GM19240 (cell line): ENCODE results near the gene OIP5.
"Not testable (repeated sequence)": the region's sequence is repeated elsewhere in the genome, so short reads cannot be mapped to it uniquely, and the experiment has no call there.

Source experiments
- DNase-seq: peaks from one replicate; pipeline ENCODE4 v3.0.0; 2011; ENCODE audit warnings: low spot score; ENCODE audit not compliant: insufficient read length

The OIP5 gene

DNA sequence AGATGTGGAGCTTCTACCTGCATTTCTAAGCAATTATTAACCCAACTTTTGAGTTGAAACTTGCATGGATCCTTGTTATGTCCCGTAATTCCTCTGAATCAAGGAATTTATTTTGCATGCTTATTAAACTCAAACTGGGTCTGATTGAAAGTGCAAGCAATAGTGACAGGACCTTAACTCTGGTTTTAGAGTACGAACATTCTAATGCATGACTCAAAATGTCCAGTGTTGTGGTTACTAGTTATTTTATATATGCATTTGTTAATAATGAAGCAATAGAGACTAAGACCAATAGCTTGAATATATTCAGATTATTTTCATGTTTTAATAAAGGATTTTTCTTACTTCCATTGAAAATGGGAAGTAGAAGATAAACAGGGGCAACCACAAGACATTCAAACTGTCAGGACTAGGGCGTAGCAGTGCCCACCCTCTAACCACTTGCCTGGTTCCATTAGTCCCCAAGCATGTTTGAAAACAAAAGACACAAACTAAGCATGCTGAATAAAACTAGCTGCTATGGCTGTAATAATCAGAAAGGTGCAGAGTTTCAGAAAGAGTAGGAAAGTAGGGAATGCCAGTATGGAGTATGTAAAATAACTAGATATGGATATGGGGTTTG is 28.1 kb downstream of the OIP5 start:
- DNase-seq: no peak

DNA sequence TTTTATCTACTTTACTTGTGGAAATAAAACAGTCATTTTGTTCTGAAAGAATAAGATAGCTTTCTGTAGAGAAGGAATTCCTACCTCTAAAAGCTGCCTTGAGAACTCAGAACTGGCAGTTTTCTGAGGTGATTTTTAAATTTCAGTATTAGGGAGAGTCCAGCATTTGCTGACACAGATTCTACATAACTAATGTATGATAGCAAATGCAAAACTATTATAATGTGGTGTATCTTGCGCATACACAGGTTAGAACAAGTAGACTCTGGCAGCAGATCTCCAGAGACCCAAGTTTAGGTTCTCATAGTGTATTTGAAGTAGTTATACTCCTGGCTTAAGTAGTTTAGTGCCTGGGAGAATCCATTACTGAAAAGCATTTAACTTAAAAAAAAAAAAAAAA is 30.8 kb downstream of the OIP5 start:
- no peak for DNase-seq

DNA sequence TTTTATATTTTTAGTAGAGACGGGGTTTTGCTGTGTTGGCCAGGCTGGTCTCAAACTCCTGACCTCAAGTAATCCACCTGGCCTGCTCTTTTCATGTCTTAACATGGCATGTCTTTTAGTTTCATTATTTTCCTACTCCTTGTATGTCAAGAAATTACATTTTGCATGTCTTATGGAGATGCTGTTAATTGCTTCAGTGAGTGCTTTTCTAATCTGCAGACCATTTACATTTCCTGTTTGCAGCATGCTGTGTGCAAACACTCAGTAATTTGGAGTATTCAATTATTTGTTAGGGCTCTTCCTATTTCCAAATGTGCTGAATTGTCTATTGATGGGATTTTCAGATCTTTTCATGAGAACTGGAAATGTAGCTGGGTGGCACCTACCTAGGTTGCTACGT is 31.3 kb downstream of the OIP5 start:
- not testable (repeated sequence) for DNase-seq

DNA sequence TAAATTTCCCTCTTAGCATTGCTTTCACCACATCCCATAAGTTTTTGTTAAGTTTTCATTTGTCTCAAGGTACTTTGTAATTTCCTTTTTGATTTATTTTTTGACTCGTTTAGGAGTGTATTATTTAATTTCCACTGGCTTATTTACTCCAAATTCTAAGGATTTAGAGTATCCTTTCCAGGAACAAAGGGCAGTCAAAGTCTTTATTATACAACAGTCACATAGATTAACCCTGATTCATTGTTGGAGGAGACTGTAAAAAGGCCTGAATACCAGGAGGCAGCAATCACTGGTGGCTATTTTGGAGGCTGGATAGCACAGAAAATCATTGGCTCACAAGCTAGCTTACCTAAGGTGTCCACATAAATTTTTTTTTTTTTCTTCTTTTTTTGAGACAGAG is 39.9 kb downstream of the OIP5 start:
- no peak for DNase-seq

GRCh38 chr15:41291065-41291631 is 41.2 kb downstream of the OIP5 start:
- DNase-seq: no peak

- no peak for DNase-seq
Measured at GRCh38 chr15:41289953-41290352, 42.4 kb downstream of the OIP5 start.

DNA sequence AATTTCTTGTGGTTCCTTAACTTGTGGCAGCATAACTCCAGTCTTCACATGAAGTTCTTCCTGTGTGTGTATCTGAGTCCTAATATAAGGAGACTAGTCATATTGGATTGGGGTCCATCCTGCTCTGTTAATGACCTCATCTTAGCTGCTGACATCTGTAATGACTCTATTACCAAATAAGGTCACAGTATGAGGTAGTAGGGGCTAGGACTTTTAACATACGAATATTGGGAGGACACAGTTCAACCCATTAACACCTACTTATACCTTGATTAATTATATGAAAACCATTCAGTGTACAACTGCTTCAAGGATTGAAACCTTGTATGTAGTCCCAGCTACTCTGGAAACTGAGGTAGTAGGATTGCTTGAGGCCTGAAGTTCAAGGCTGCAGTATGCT is 43.9 kb downstream of the OIP5 start:
- DNase-seq: no peak

GRCh38 chr15:41286665-41287333 is 45.6 kb downstream of the OIP5 start:
- no peak for DNase-seq

- no peak for DNase-seq
Measured at GRCh38 chr15:41285285-41285684, 47.1 kb downstream of the OIP5 start.

DNA sequence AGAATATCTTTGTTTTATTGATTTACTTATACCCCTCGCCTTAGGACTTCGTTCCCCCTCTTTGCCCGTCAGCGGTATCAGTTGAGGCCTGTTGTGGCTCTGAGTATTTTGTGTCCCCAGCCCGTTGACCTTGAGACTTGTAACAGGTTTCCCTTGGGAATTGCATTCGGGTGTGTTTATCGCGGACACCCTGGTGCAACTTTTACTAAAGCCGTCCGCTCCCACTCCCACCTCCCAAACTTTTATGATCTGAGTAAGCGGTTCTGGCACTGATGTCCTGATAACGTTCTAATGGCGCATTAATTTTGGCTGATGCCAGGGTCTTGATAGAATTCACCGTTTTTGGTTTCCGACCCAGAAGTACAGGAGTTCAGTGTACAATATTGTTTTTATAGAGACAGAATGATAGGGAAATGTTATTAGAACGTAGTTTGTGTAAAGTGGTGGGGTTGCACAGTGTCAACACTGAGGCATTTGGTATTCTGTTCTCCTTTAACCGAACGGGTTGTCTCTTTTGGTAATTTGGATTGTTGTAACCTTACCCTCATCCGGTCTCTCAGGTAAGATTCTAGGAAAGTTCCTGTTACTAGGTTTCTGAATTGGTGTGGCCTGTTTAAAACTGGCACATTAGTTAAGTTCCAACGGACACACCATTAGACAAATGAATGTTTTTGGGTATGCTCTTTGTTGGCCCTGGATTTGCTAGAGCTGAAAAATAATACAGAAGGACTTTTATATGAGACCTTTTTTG is 47.8 kb downstream of the OIP5 start:
- no peak for DNase-seq

DNA sequence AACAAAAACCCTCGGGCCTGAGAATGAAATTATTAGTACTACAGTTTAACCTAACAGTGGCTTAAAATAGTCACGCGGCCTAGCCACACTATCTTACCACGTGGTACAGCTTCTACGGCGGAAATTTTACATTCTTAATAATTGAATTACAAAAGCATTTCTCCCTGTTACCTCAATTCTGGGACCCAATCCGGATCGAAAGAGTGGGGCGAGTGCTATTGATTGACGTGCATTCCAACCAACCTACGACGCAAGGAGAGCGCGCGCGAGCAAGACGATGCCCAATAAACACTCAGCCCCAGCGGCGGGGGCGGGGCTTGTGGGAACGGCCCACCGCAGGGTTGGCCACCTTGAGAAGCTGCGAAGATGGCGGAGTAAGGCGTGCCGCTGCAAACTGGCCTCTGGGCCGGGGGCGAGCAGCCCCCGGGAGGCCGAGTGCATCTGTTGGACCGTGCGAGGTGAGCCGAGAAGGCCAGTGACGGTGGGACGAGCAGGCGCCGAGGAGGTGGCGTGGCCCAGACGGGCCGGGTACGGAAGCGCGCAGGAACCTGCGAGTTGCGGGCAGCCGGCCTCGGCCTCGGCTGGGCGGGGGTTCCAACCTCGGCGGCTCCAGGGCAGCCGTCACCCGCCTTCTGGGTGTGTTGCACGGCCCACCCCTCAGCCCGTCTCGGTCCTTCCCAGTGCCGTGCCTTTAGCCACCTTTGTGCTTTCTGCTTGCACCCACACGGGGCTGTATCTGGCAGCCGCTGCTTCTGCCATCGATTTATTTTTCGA is 48.6 kb downstream of the OIP5 start:
- peak; percentile 94 for DNase-seq

DNA sequence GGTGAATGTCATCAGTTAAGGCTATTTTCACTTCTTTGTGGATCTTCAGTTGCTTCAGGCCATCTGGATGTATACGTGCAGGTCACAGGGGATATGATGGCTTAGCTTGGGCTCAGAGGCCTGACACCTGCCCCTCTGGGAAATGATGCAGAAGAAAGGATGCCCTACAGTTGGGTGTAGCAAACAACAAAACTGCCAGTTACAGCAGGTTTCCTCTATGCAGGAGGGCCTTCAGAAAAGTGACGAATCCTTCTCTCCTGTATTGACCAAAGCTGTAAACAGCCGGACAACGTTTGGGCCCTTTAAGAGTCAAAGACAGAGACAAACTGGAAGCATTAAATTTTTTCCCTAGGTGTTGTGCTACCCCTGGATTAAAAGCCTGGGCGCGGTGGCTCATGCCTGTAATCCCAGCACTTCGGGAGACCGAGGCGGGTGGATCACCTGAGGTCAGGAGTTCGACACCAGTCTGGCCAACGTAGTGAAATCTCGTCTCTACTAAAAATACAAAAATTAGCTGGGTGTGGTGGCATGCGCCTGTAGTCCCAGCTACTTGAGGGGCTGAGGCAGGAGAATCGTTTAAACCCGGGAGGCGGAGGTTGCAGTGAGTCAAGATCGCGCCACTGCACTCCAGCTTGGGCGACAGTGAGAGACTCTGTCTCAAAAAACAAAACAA is 49.3 kb downstream of the OIP5 start:
- not testable (repeated sequence) for DNase-seq

DNA sequence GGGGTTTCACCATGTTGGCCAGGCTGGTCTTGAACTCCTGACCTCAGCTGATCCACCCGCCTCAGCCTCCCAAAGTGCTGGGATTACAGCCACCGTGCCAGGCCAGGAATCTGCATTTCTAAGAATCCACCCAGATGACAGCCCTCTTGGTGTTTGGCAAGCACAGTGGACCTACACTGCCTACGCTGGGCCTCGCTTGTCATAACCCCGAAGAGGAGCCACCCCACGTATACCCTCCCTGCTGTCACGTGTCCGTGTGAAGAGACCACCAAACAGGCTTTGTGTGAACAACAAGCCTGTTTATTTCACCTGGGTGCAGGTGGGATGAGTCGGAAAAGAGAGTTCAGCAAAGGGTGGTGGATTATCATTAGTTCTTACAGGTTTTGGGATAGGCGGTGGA is 50.0 kb downstream of the OIP5 start:
- DNase-seq: not testable (repeated sequence)

DNA sequence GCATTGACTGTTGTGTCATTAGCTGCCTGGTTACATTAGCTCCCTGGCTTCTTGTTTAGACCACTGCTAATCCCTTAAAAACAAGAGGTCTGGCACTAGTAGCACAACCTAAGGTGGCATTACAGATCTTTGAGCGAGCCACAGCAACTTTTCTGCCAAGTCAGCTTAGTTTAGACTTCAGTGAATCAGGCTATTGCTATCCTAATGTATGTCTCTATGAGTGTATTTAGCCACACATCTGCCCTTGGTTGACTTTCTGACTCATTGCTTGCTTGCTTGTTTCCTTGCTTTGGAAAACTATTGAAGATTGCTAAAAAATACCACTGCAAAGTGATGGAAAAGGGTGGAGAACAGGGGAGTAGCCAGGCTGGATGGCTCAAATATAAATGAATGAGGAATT is 51.2 kb downstream of the OIP5 start:
- DNase-seq: no peak

DNA sequence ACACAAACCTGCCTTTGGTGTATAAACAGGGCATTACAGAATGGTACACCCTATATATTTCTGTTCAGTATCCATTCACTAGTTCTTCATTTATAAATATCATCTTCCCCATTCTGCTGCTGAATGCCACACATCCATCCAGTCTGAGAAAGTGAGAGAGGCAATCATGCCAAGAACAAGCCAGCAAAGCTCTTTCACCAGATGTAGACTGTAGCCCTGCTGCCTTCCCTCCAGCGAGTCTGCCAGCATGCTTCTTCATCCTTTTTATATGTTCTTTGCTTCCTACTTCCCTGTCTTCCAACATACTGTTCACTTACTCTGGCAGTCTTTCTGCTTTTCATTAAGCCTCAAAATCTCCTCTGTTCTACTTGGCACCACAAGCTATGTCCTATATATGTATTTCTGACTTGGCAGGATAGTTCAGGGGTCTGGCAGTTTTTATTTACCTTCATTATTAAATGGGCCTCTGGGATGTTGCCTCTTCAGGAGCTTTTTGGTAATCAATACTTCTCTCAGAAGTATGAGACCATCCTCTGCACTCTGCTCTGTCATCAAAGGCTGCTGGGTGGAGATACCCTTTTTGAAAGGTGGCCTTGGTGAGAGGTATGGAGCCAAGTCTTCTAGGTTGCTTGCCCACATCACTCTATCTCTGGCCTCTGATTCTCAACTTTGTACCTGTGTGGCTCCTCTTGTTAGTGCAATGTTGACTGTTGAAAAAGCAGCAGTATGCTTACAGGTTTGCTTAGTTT is 52.7 kb downstream of the OIP5 start:
- DNase-seq: no peak

GRCh38 chr15:41278319-41278718 is 54.1 kb downstream of the OIP5 start:
- DNase-seq: no peak

GRCh38 chr15:41276831-41277230 is 55.6 kb downstream of the OIP5 start:
- no peak for DNase-seq

DNA sequence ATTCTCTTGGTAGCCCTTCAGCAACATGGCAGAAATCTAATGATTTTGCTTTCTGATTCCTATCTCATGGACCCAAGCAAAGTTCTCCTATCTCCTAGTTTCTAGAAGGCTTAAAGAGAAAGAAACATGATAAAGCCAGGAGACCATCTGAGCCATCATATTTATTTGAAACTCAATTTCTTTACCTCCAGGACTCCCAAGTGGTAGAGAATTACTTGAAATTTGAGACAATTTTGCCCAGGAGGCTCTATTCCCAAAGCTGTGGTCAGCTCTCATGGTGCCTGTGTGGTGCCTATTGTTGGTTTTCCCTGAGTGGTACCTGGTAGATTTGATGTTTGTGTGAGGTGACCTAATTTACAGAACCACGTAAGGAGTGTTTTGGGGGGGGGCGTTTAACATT is 62.5 kb downstream of the OIP5 start:
- DNase-seq: no peak

DNA sequence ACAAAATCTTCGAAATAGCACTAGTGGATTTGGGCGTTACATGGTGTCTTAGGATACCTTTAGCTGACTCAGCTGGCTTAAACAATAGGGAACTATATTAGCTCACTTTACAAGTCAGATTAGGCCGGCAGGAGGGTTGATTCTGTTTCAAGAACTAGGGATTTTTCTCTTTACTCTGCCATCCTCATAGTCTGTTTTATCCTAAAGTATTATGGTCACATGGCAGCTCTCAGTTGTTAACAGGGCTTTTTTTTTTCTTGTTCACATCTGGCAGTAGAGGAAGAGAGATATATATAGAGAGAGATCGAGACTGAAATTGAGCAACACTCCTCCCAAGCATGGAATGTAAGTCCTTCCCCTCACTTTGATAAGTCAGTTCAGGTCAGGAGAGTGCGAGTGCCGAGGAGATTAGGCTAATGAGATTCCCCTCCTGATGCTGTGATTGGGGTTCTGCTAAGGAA is 68.5 kb downstream of the OIP5 start:
- DNase-seq: no peak

DNA sequence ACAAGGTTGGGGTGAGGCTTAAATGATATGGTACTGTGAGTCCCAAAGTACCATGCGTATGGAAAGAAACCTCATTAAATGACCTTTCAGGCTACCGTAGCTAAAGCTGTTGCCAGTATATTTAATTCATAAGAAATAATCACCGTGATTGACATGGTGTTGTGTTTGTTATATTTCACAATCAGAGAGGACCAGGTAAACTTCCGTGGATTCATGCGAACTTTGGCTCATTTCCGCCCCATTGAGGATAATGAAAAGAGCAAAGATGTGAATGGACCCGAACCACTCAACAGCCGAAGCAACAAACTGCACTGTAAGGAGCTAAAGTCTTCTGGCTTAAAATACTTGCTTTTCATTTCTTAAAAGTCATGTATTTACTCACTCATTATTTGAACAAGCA is 69.8 kb downstream of the OIP5 start:
- no peak for DNase-seq
